Heart left ventricle (tissue), 16 donors: ENCODE results near the gene PHF1. TPM values are rescaled to one million over a fixed set of nuclear protein-coding genes. Genes with fewer than 3 reads are reported as not detected.
"Not testable (repeated sequence)": the region's sequence is repeated elsewhere in the genome, so short reads cannot be mapped to it uniquely, and the experiment has no call there.

Experiments used
- ATAC-seq, 4 donors: fragments of 200-7000 bp; cut with Tn5 transposase; one replicate each; pipeline ENCODE4 v1.9.1; 2020 to 2022; ENCODE audit warnings: moderate library complexity in 4 of 4, mild to moderate bottlenecking in 3 of 4, moderate number of reproducible peaks in 1 of 4
- DNase-seq, 5 donors: peaks; one replicate each; pipeline ENCODE4 v3.0.0-alpha.2; 2020
- H3K27ac ChIP-seq, 12 donors: fragments of 200-600 bp; sonication (generic) in 4 of 12; one replicate each; pipeline versions ENCODE4 v1.5.0 to v1.8.0; 2016 to 2022; ENCODE audit warnings: mild to moderate bottlenecking in 2 of 12
- H3K27me3 ChIP-seq, 9 donors: fragments of 200-600 bp; sonication (generic) in 2 of 9; one replicate each; pipeline versions ENCODE4 v1.5.1 to v1.8.0; 2016 to 2022; ENCODE audit warnings: mild to moderate bottlenecking in 3 of 9
- H3K36me3 ChIP-seq, 9 donors: fragments of 200-600 bp; sonication (generic) in 2 of 9; one replicate each; pipeline versions ENCODE4 v1.5.0 to v1.8.0; 2018 to 2022; ENCODE audit warnings: mild to moderate bottlenecking in 2 of 9
- H3K4me1 ChIP-seq, 12 donors: fragments of 200-600 bp; sonication (generic) in 4 of 12; one replicate each; pipeline versions ENCODE4 v1.5.0 to v1.8.0; 2016 to 2022; ENCODE audit warnings: mild to moderate bottlenecking in 3 of 12
- H3K4me3 ChIP-seq, 12 donors: fragments of 200-600 bp; sonication (generic) in 4 of 12; one replicate each; pipeline versions ENCODE4 v1.5.0 to v1.8.0; 2017 to 2022; ENCODE audit warnings: mild to moderate bottlenecking in 9 of 12, moderate library complexity in 4 of 12
- H3K9me3 ChIP-seq, 12 donors: fragments of 200-600 bp; sonication (generic) in 4 of 12; one replicate each; pipeline versions ENCODE4 v1.5.0 to v1.8.0; 2016 to 2022; ENCODE audit warnings: mild to moderate bottlenecking in 1 of 12
- POLR2A ChIP-seq, 2 donors: fragments of 450-650 bp; IDR thresholded peaks; one replicate each; pipeline ENCODE4 v1.6.1; 2017; ENCODE audit warnings: antibody characterized with exemption in 2 of 2, mild to moderate bottlenecking in 2 of 2, moderate library complexity in 2 of 2
- WGBS, 4 donors: extraction: QIAGEN DNeasy Blood & Tissue Kit in 2 of 4; methylation state at CpG; one replicate each; pipeline versions ENCODE4 v1.1.5 to v1.1.7; 2013 to 2018; 5-methylcytosine and 5-hydroxymethylcytosine counted together
- intact Hi-C, 10 donors: fragments of 100-400 bp; cut with DNase I; formaldehyde crosslinking; loops; one replicate each; pipeline versions ENCODE4 v1.11.1 to v1.14.2; 2022
- polyA plus RNA-seq, 2 donors: library from polyadenylated mRNA; stranded (reverse); fragments of 200-250 nt; gene quantifications; one replicate each; pipeline ENCODE4 v1.2.3, GENCODE V29; 2013
- total RNA-seq, 9 donors: library from RNA; depleted of rRNA in 2 of 9; stranded (reverse); fragments of >200 nt in 2 of 9; fragmentation: NEBNext Ultra II Directional in 3 of 9; extraction: Animal tissue kit (Norgen Biotek cat#: 25700) in 3 of 9; gene quantifications; one replicate each; pipeline versions ENCODE4 v1.1.0 to v1.2.4, GENCODE V29; 2016 to 2023
- TF ChIP-seq, protein P1 (sequence below), 12 donors: fragments of 200-600 bp; sonication (generic) in 4 of 12; IDR thresholded peaks; one replicate each; pipeline versions ENCODE4 v1.5.0 to v1.8.0; 2018 to 2022; ENCODE audit warnings: antibody characterized with exemption in 12 of 12, mild to moderate bottlenecking in 5 of 12
- donor health status: ischemic (EF 13 %, LVEDD 7.1; RV severe dilation, severe dysfunction).
- donor health status: healthy with polysubstance abuse.
- donor health status: DM: no; HTN: yes; CAD: no.
- donor health status: DM: no; HTN: no; CAD: no.
- donor health status: ischemic (EF 25% LVEDD 6.9; RV normal size, moderate dysfunction).
- donor health status: ischemic (EF 25% LVEDD 5.7; RV mildly dilated, moderate dysfunction).
- donor health status: healthy.
- donor health status: DM: yes; HTN: yes; CAD: no.
- donor health status: ischemic (EF 35%, LVEDD 5.7; RV mildly dilated, moderate dysfunction).
- donor health status: nonischemic (EF 11% LVEDD 7.7; RV severe dilation, severe dysfunction).
- donor health status: DM: yes; HTN: yes; CAD: no.
- donor health status: PGD.
- donor health status: ischemic (EF 29% LVEDD 5.4; RV normal size, mild dysfunction).
- donor health status: nonischemic (EF 23%, LVEDD 6.1; RV moderate dilation, normal function).

PHF1 gene
- total and polyA plus RNA-seq, 11 donors: 43.0 to 82.1 (median 50.0) TPM

DNA sequence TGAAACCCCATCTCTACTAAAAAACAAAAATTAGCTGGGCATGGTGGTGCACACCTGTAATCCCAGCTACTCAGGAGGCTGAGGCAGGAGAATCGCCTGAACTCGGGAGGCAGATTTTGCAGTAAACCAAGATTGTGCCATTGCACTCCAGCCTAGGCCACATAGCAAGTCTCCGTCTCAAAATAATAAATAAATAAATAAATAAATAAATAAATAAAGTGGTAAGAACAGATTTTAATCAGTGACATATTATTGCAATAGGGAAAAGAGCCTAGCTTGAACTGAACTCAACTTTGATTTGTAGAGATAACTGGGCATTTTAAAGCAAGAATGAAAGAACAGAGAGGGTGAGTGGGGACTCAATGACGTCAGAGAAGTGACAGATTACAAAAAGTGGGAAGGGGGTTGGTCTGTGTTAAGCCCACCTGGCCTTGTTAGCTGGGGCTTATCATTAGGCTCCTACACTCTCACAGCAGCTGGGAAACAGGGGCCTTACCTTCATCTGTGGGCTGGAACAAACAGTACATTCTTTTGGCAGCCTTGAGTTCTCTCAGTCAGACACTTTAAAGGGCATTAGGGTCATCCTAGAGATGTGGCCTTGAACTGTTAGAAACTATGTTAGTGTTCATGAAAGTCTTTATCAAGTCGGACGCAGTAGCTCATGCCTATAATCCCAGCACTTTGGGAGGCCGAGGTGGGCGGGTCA lies 43.7 kb upstream of the PHF1 start:
- Histone ChIP-seq H3K4me3 (no peak overlapping the region), H3K4me1 (no peaks in the 10 kb centered on the region), H3K9me3 (no peaks in the 10 kb centered on the region), H3K27ac (no peak overlapping the region), H3K27me3 (no peaks in the 10 kb centered on the region), H3K36me3 (no peaks in the 10 kb centered on the region)
- intact Hi-C loops: no loop called here
- WGBS, 4 donors: 72 to 81% (median 81%) methylated on average over 8 of the region's 8 CpGs
- no peak for ATAC-seq
- TF ChIP-seq POLR2A (IDR thresholded peaks at IDR 0.05): no peak
- TF ChIP-seq, protein P1, sequence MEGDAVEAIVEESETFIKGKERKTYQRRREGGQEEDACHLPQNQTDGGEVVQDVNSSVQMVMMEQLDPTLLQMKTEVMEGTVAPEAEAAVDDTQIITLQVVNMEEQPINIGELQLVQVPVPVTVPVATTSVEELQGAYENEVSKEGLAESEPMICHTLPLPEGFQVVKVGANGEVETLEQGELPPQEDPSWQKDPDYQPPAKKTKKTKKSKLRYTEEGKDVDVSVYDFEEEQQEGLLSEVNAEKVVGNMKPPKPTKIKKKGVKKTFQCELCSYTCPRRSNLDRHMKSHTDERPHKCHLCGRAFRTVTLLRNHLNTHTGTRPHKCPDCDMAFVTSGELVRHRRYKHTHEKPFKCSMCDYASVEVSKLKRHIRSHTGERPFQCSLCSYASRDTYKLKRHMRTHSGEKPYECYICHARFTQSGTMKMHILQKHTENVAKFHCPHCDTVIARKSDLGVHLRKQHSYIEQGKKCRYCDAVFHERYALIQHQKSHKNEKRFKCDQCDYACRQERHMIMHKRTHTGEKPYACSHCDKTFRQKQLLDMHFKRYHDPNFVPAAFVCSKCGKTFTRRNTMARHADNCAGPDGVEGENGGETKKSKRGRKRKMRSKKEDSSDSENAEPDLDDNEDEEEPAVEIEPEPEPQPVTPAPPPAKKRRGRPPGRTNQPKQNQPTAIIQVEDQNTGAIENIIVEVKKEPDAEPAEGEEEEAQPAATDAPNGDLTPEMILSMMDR (IDR thresholded peaks at IDR 0.05): no peak
- DNase-seq: no peak

DNA sequence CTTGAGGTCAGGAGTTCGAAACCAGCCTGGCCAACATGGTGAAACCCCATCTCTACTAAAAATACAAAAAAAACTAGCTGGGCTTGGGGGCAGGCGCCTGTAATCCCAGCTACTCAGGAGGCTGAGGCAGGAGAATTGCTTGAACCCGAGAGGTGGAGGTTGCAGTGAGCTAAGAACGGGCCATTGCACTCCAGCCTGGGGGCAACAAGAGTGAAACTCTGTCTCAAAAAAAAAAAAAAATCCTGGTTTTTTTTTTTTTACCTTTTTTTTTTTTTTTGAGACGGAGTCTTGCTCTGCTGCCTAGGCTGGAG lies 43.1 kb upstream of the PHF1 start:
- DNase-seq, ATAC-seq, H3K4me3 ChIP-seq, intact Hi-C loops, H3K9me3 ChIP-seq, H3K36me3 ChIP-seq, H3K4me1 ChIP-seq, H3K27ac ChIP-seq, H3K27me3 ChIP-seq: not testable (repeated sequence)
- WGBS, 4 donors: 90 to 96% (median 94%) methylated on average over 5 of the region's 5 CpGs

- DNase-seq, ATAC-seq, H3K9me3 ChIP-seq, H3K27ac ChIP-seq, intact Hi-C loops, H3K36me3 ChIP-seq, H3K27me3 ChIP-seq, H3K4me3 ChIP-seq: not testable (repeated sequence)
- WGBS, 4 donors: 90 to 95% (median 93%) methylated on average over 8 of the region's 8 CpGs
- H3K4me1 ChIP-seq: peaks cover 0 to 45% (median 11%) of the 10 kb centered on the region in 12 donors
Measured at GRCh38 chr6:33371901-33372300, 38.9 kb upstream of the PHF1 start.

DNA sequence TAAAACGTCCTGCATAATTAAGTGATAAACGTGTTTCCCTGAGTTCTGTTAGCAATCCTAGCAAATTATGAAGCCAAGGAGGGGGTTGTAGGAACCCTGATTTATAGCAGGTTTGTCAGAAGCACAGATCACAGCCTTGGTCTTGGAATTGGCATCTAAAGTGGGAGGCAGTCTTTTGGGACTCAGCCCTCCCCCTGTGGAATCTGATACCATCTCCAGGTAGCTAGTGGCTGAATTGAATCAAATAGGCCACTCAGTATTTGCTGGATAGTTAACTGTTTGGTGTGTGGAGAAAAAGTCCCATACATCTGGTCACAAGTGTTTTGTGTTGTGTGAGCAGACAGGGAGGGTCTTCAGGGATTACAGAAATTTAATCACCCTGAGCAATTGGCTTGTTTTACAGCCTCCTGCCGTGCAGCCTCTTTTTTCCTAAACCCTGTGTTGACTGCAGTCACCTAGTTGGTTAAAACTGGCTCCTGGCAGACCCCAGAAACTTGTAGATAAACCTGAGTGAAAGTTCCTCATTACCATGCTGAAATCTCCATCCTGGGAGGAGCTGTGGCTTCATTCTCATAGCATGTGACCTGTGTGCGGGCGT lies 38.2 kb upstream of the PHF1 start:
- Histone ChIP-seq H3K27me3 (no peaks in the 10 kb centered on the region), H3K9me3 (no peaks in the 10 kb centered on the region), H3K4me3 (no peak overlapping the region), H3K36me3 (no peaks in the 10 kb centered on the region), H3K27ac (no peak overlapping the region), H3K4me1 (peaks cover 0 to 52% (median 11%) of the 10 kb centered on the region in 12 donors)
- no peak for ATAC-seq
- no peak for TF ChIP-seq POLR2A (IDR thresholded peaks at IDR 0.05)
- TF ChIP-seq, protein P1 (IDR thresholded peaks at IDR 0.05): no peak
- WGBS, 4 donors: 49 to 58% (median 53%) methylated on average over 5 of the region's 5 CpGs
- intact Hi-C loops: no loop called here
- DNase-seq: no peak

DNA sequence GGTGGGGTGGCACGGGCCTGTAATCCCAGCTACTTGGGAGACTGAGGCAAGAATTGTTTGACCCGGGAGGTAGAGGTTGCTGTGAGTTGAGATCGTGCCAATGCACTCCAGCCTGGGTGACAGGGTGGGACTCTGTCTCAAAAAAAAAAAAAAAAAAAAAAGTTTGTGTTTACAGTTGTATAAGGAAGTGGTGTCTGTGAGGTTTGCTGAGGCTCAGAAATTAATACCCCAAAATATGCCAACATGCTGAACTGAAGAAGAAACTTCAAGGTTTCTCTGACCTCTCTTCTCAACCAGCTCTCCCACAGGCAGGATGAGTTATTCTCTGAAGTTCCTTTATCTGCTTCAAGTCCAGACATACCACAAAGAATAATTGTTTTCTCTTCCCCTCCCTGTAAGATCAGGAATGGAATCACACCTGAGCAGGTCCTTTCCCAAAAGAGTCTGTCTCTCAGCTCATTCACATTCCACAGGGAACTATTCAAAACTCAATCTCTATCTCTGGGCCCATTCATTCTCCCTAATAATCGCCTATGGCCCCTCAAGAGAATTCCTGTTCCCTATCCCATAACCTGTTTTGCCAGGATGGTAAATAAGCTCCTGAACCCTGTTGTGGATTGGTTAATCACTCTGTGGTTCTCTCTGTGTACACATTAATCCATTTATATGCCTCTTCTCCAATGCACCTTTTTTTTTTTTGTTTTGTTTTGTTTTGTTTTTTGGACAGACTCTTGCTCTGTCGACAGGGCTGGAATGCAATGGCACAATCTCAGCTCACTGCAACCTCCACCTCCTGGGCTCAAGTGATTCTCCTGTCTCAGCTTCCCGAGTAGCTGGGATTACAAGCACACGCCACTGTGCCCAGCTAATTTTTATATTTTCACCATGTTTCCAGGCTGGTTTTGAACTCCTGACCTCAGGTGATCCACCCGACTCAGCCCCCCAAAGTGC lies 36.6 kb upstream of the PHF1 start:
- intact Hi-C loops: no loop called here
- DNase-seq: no peak
- no peak for ATAC-seq
- H3K27me3 ChIP-seq: no peaks in the 10 kb centered on the region
- TF ChIP-seq, protein P1 (IDR thresholded peaks at IDR 0.05): no peak
- TF ChIP-seq POLR2A (IDR thresholded peaks at IDR 0.05): no peak
- WGBS, 4 donors: 72 to 79% (median 77%) methylated on average over 8 of the region's 8 CpGs
- no peak overlapping the region for H3K4me3 ChIP-seq
- peaks cover 0 to 55% (median 11%) of the 10 kb centered on the region in 12 donors for H3K4me1 ChIP-seq
- no peaks in the 10 kb centered on the region for H3K36me3 ChIP-seq
- no peaks in the 10 kb centered on the region for H3K9me3 ChIP-seq
- peak overlapping the region in 4 of 12 donors; percentile 10 to 91 (median 58) for H3K27ac ChIP-seq
